ENCODE measurements around the gene DNAH5.

Gene DNAH5

DNA sequence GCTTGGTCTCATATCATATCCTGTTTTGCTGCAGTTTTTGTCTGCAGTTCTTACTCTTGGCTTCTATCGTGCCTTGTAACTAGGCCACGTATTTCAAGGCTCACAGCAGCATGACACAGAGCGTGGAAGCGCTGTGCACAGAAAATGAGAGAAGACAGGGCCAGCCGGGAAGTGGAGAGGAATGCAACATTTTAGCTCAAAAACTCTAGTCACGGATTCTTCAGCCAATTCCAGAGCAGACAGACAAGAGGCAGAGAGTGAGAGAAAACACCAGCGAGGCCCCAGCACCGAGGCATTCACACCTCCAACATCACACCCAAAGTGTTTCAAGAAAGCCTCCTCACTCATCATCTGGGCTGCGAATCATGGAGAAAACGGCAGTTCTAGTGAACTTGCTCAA, 160.8 kb downstream of the DNAH5 start:
- no peaks in the 10 kb centered on the region for H3K9me3 ChIP-seq (ENCODE audit: low read length)
- no peaks in the 10 kb centered on the region for H3K36me3 ChIP-seq (ENCODE audit: insufficient read depth, low read length)
- no peaks in the 10 kb centered on the region for H3K79me2 ChIP-seq (ENCODE audit: insufficient read depth, low read length)
- no peak overlapping the region for H3K9ac ChIP-seq (ENCODE audit: low read length)
- no peak overlapping the region for H3K27ac ChIP-seq (ENCODE audit: low read depth, low read length, poor library complexity, severe bottlenecking)
- no peak overlapping the region for H2AFZ ChIP-seq (ENCODE audit: low read length)
- H3K4me3 ChIP-seq (ENCODE audit: low read depth, low read length, poor library complexity, severe bottlenecking) = no peak overlapping the region
- H3K27me3 ChIP-seq (ENCODE audit: insufficient read depth, low read length) = no peaks in the 10 kb centered on the region
- no peak overlapping the region for H3K4me2 ChIP-seq (ENCODE audit: low read length)
- H3K4me1 ChIP-seq (ENCODE audit: insufficient read depth, low read length, severe bottlenecking) = no peaks in the 10 kb centered on the region
- no peaks in the 10 kb centered on the region for H4K20me1 ChIP-seq (ENCODE audit: insufficient read depth, low read length)
- TF ChIP-seq, protein P1, sequence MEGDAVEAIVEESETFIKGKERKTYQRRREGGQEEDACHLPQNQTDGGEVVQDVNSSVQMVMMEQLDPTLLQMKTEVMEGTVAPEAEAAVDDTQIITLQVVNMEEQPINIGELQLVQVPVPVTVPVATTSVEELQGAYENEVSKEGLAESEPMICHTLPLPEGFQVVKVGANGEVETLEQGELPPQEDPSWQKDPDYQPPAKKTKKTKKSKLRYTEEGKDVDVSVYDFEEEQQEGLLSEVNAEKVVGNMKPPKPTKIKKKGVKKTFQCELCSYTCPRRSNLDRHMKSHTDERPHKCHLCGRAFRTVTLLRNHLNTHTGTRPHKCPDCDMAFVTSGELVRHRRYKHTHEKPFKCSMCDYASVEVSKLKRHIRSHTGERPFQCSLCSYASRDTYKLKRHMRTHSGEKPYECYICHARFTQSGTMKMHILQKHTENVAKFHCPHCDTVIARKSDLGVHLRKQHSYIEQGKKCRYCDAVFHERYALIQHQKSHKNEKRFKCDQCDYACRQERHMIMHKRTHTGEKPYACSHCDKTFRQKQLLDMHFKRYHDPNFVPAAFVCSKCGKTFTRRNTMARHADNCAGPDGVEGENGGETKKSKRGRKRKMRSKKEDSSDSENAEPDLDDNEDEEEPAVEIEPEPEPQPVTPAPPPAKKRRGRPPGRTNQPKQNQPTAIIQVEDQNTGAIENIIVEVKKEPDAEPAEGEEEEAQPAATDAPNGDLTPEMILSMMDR (IDR thresholded peaks at IDR 0.05; ENCODE audit: low read length) = no peak
- H3K9me2 ChIP-seq (ENCODE audit: low read depth, low read length) = no peaks in the 10 kb centered on the region
- no peaks in the 10 kb centered on the region for H3F3A ChIP-seq (ENCODE audit: insufficient read depth, low read length)

DNA sequence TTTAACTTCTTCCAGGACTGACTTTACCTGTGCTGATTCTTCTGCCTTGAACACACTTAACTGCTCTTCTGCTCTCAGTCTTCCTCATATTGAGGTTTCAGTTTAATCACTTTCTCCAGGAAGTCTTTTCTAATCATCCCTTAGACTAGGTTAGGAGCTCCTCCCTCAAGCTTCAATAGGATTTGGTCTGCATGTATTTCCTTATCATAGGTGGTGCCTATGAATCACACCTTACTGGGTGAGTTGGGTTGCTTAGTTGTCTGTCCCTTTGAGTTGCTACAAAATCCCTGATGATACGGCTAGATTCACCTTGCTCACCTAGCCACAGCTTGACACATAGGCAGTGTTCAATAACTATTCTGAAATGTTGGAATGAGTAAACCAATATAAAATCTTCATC, 164.4 kb downstream of the DNAH5 start:
- no peak overlapping the region for H3K4me3 ChIP-seq (ENCODE audit: low read depth, low read length, poor library complexity, severe bottlenecking)
- H3K9me3 ChIP-seq (ENCODE audit: low read length) = no peaks in the 10 kb centered on the region
- no peaks in the 10 kb centered on the region for H3K27me3 ChIP-seq (ENCODE audit: insufficient read depth, low read length)
- no peaks in the 10 kb centered on the region for H3K79me2 ChIP-seq (ENCODE audit: insufficient read depth, low read length)
- H2AFZ ChIP-seq (ENCODE audit: low read length) = no peak overlapping the region
- no peak overlapping the region for H3K9ac ChIP-seq (ENCODE audit: low read length)
- no peaks in the 10 kb centered on the region for H3K4me1 ChIP-seq (ENCODE audit: insufficient read depth, low read length, severe bottlenecking)
- no peaks in the 10 kb centered on the region for H4K20me1 ChIP-seq (ENCODE audit: insufficient read depth, low read length)
- no peak for TF ChIP-seq EZH2 (IDR thresholded peaks at IDR 0.05; ENCODE audit: borderline replicate concordance, low read length)
- TF ChIP-seq, protein P1 (IDR thresholded peaks at IDR 0.05; ENCODE audit: low read length) = no peak
- no peaks in the 10 kb centered on the region for H3F3A ChIP-seq (ENCODE audit: insufficient read depth, low read length)
- no peak overlapping the region for H3K4me2 ChIP-seq (ENCODE audit: low read length)
- H3K9me2 ChIP-seq (ENCODE audit: low read depth, low read length) = no peaks in the 10 kb centered on the region
- H3K36me3 ChIP-seq (ENCODE audit: insufficient read depth, low read length) = no peaks in the 10 kb centered on the region
- H3K27ac ChIP-seq (ENCODE audit: low read depth, low read length, poor library complexity, severe bottlenecking) = no peak overlapping the region

DNA sequence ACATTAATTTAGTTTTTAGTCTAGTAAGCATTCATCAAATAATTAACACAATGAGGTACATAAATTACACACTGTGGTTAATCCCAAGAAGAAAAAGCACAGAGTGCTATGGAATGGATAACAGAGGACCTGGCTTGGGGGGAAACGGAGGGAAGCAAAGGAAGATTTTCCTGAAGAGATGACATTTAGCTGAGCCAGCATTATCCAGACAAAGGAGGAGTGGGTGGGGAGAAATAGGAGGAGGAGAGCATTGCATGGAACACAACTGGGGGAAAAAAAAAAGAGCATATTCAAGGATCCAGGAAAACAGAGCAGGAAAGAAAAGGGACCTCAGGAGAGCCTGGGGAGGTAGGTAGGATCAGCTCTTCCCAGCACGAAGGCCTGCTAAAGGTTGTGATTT, 170.8 kb downstream of the DNAH5 start:
- H3K27me3 ChIP-seq (ENCODE audit: insufficient read depth, low read length) = no peaks in the 10 kb centered on the region
- H3K4me2 ChIP-seq (ENCODE audit: low read length) = no peak overlapping the region
- H3K9me2 ChIP-seq (ENCODE audit: low read depth, low read length) = no peaks in the 10 kb centered on the region
- no peaks in the 10 kb centered on the region for H4K20me1 ChIP-seq (ENCODE audit: insufficient read depth, low read length)
- TF ChIP-seq EZH2 (IDR thresholded peaks at IDR 0.05; ENCODE audit: borderline replicate concordance, low read length) = no peak
- TF ChIP-seq, protein P1 (IDR thresholded peaks at IDR 0.05; ENCODE audit: low read length) = no peak
- no peak overlapping the region for H3K27ac ChIP-seq (ENCODE audit: low read depth, low read length, poor library complexity, severe bottlenecking)
- no peaks in the 10 kb centered on the region for H3K79me2 ChIP-seq (ENCODE audit: insufficient read depth, low read length)
- H3K9me3 ChIP-seq (ENCODE audit: low read length) = no peaks in the 10 kb centered on the region
- no peak overlapping the region for H2AFZ ChIP-seq (ENCODE audit: low read length)
- H3K4me3 ChIP-seq (ENCODE audit: low read depth, low read length, poor library complexity, severe bottlenecking) = no peak overlapping the region
- no peaks in the 10 kb centered on the region for H3F3A ChIP-seq (ENCODE audit: insufficient read depth, low read length)
- H3K36me3 ChIP-seq (ENCODE audit: insufficient read depth, low read length) = no peaks in the 10 kb centered on the region
- H3K9ac ChIP-seq (ENCODE audit: low read length) = no peak overlapping the region
- no peaks in the 10 kb centered on the region for H3K4me1 ChIP-seq (ENCODE audit: insufficient read depth, low read length, severe bottlenecking)
